ENCODE measurements around the gene RALGAPB. TPM values are rescaled to one million over a fixed set of nuclear protein-coding genes. Genes with fewer than 3 reads are reported as not detected.
"Not testable (repeated sequence)": the region's sequence is repeated elsewhere in the genome, so short reads cannot be mapped to it uniquely, and the experiment has no call there.

The RALGAPB gene
- total RNA-seq, 1 donor from 2014 or later, result 30.0 TPM

- DNase-seq (ENCODE audit: low spot score), result no peak
- H3K4me3 Mint-ChIP-seq (ENCODE audit: low read depth), result no peak overlapping the region
- peaks cover 27% of the 10 kb centered on the region for H3K36me3 Mint-ChIP-seq (ENCODE audit: low read depth)
- no peak overlapping the region for H3K27ac Mint-ChIP-seq
- peaks cover 25% of the 10 kb centered on the region for H3K4me1 Mint-ChIP-seq (ENCODE audit: low read depth)
- intact Hi-C loops (cut with micrococcal nuclease), result no loop called here
- peaks cover 7% of the 10 kb centered on the region for H3K27me3 Mint-ChIP-seq (ENCODE audit: low read depth)
- no peaks in the 10 kb centered on the region for H3K9me3 Mint-ChIP-seq
Observed at GRCh38 chr20:38452880-38453624, 19.6 kb upstream of the RALGAPB start.

GRCh38 chr20:38453941-38454340 lies 18.7 kb upstream of the RALGAPB start:
- H3K4me3 Mint-ChIP-seq (ENCODE audit: low read depth), result no peak overlapping the region
- peaks cover 7% of the 10 kb centered on the region for H3K27me3 Mint-ChIP-seq (ENCODE audit: low read depth)
- H3K9me3 Mint-ChIP-seq, result no peaks in the 10 kb centered on the region
- DNase-seq (ENCODE audit: low spot score), result no peak
- intact Hi-C loops (cut with micrococcal nuclease), result no loop called here
- no peak overlapping the region for H3K27ac Mint-ChIP-seq
- H3K4me1 Mint-ChIP-seq (ENCODE audit: low read depth), result peaks cover 18% of the 10 kb centered on the region
- H3K36me3 Mint-ChIP-seq (ENCODE audit: low read depth), result peaks cover 24% of the 10 kb centered on the region

- H3K36me3 Mint-ChIP-seq (ENCODE audit: low read depth), result peaks cover 18% of the 10 kb centered on the region
- H3K9me3 Mint-ChIP-seq, result no peaks in the 10 kb centered on the region
- intact Hi-C loops (cut with micrococcal nuclease), result no loop called here
- no peak overlapping the region for H3K27ac Mint-ChIP-seq
- no peak for DNase-seq (ENCODE audit: low spot score)
- H3K4me3 Mint-ChIP-seq (ENCODE audit: low read depth), result no peak overlapping the region
- H3K4me1 Mint-ChIP-seq (ENCODE audit: low read depth), result peaks cover 10% of the 10 kb centered on the region
- H3K27me3 Mint-ChIP-seq (ENCODE audit: low read depth), result peaks cover 7% of the 10 kb centered on the region
Observed at GRCh38 chr20:38454556-38455473, 17.8 kb upstream of the RALGAPB start.

GRCh38 chr20:38458314-38458713 lies 14.3 kb upstream of the RALGAPB start:
- DNase-seq (ENCODE audit: low spot score), result no peak
- Mint-ChIP-seq H3K27me3 (ENCODE audit: low read depth) (peaks cover 7% of the 10 kb centered on the region), H3K36me3 (ENCODE audit: low read depth) (no peaks in the 10 kb centered on the region), H3K27ac (no peak overlapping the region), H3K9me3 (no peaks in the 10 kb centered on the region), H3K4me3 (ENCODE audit: low read depth) (no peak overlapping the region), H3K4me1 (ENCODE audit: low read depth) (no peaks in the 10 kb centered on the region)
- intact Hi-C loops (cut with micrococcal nuclease), result no loop called here

- no peak for DNase-seq (ENCODE audit: low spot score)
- no peaks in the 10 kb centered on the region for H3K4me1 Mint-ChIP-seq (ENCODE audit: low read depth)
- no peak overlapping the region for H3K27ac Mint-ChIP-seq
- no peak overlapping the region for H3K4me3 Mint-ChIP-seq (ENCODE audit: low read depth)
- no peaks in the 10 kb centered on the region for H3K36me3 Mint-ChIP-seq (ENCODE audit: low read depth)
- no peaks in the 10 kb centered on the region for H3K9me3 Mint-ChIP-seq
- intact Hi-C loops (cut with micrococcal nuclease), result no loop called here
- peaks cover 7% of the 10 kb centered on the region for H3K27me3 Mint-ChIP-seq (ENCODE audit: low read depth)
Observed at GRCh38 chr20:38460040-38460623, 12.5 kb upstream of the RALGAPB start.

- H3K27me3 Mint-ChIP-seq (ENCODE audit: low read depth); H3K9me3 Mint-ChIP-seq; H3K4me3 Mint-ChIP-seq (ENCODE audit: low read depth); intact Hi-C loops (cut with micrococcal nuclease); H3K27ac Mint-ChIP-seq; H3K4me1 Mint-ChIP-seq (ENCODE audit: low read depth); H3K36me3 Mint-ChIP-seq (ENCODE audit: low read depth); DNase-seq (ENCODE audit: low spot score): not testable (repeated sequence)
Observed at GRCh38 chr20:38460631-38461030, 12.0 kb upstream of the RALGAPB start.

- H3K4me3 Mint-ChIP-seq (ENCODE audit: low read depth); DNase-seq (ENCODE audit: low spot score); H3K27ac Mint-ChIP-seq; H3K9me3 Mint-ChIP-seq; H3K4me1 Mint-ChIP-seq (ENCODE audit: low read depth); H3K27me3 Mint-ChIP-seq (ENCODE audit: low read depth); H3K36me3 Mint-ChIP-seq (ENCODE audit: low read depth); intact Hi-C loops (cut with micrococcal nuclease): not testable (repeated sequence)
Observed at GRCh38 chr20:38461167-38461566, 11.5 kb upstream of the RALGAPB start.

- intact Hi-C loops (cut with micrococcal nuclease); H3K36me3 Mint-ChIP-seq (ENCODE audit: low read depth); H3K4me1 Mint-ChIP-seq (ENCODE audit: low read depth); H3K27me3 Mint-ChIP-seq (ENCODE audit: low read depth); H3K9me3 Mint-ChIP-seq; DNase-seq (ENCODE audit: low spot score); H3K4me3 Mint-ChIP-seq (ENCODE audit: low read depth); H3K27ac Mint-ChIP-seq: not testable (repeated sequence)
Observed at GRCh38 chr20:38461569-38461968, 11.1 kb upstream of the RALGAPB start.

- H3K27me3 Mint-ChIP-seq (ENCODE audit: low read depth), result peaks cover 5% of the 10 kb centered on the region
- H3K4me3 Mint-ChIP-seq (ENCODE audit: low read depth), result no peak overlapping the region
- DNase-seq (ENCODE audit: low spot score), result no peak
- intact Hi-C loops (cut with micrococcal nuclease), result no loop called here
- H3K9me3 Mint-ChIP-seq, result no peaks in the 10 kb centered on the region
- no peaks in the 10 kb centered on the region for H3K36me3 Mint-ChIP-seq (ENCODE audit: low read depth)
- H3K4me1 Mint-ChIP-seq (ENCODE audit: low read depth), result no peaks in the 10 kb centered on the region
- no peak overlapping the region for H3K27ac Mint-ChIP-seq
Observed at GRCh38 chr20:38466171-38466570, 6.5 kb upstream of the RALGAPB start.

GRCh38 chr20:38466983-38467382 lies 5.7 kb upstream of the RALGAPB start:
- Mint-ChIP-seq H3K27ac (no peak overlapping the region), H3K4me1 (ENCODE audit: low read depth) (peaks cover 4% of the 10 kb centered on the region), H3K27me3 (ENCODE audit: low read depth) (peaks cover 5% of the 10 kb centered on the region), H3K4me3 (ENCODE audit: low read depth) (no peak overlapping the region), H3K36me3 (ENCODE audit: low read depth) (no peaks in the 10 kb centered on the region), H3K9me3 (no peaks in the 10 kb centered on the region)
- DNase-seq (ENCODE audit: low spot score), result no peak
- intact Hi-C loops (cut with micrococcal nuclease), result no loop called here

- peaks cover 14% of the 10 kb centered on the region for H3K36me3 Mint-ChIP-seq (ENCODE audit: low read depth)
- no peaks in the 10 kb centered on the region for H3K9me3 Mint-ChIP-seq
- H3K4me3 Mint-ChIP-seq (ENCODE audit: low read depth), result no peak overlapping the region
- no peak for DNase-seq (ENCODE audit: low spot score)
- intact Hi-C loops (cut with micrococcal nuclease), result no loop called here
- H3K27ac Mint-ChIP-seq, result no peak overlapping the region
- H3K27me3 Mint-ChIP-seq (ENCODE audit: low read depth), result peaks cover 5% of the 10 kb centered on the region
- H3K4me1 Mint-ChIP-seq (ENCODE audit: low read depth), result peaks cover 24% of the 10 kb centered on the region
Observed at GRCh38 chr20:38471245-38471644, 1.4 kb upstream of the RALGAPB start.

GRCh38 chr20:38471987-38472512 lies 593 bp upstream of the RALGAPB start:
- intact Hi-C loops (cut with micrococcal nuclease), result loop anchor here (1.0 kb wide), 2 partner anchors 26 to 37 kb away; partner anchors contain the start of gene SNHG17
- H3K27ac Mint-ChIP-seq, result peak overlapping the region; percentile 67
- peak overlapping the region; percentile 78 for H3K4me3 Mint-ChIP-seq (ENCODE audit: low read depth)
- H3K36me3 Mint-ChIP-seq (ENCODE audit: low read depth), result peaks cover 14% of the 10 kb centered on the region
- peaks cover 24% of the 10 kb centered on the region for H3K4me1 Mint-ChIP-seq (ENCODE audit: low read depth)
- DNase-seq (ENCODE audit: low spot score), result no peak
- H3K27me3 Mint-ChIP-seq (ENCODE audit: low read depth), result peaks cover 5% of the 10 kb centered on the region
- H3K9me3 Mint-ChIP-seq, result no peaks in the 10 kb centered on the region
